ENCODE data around the gene ACTR3C. TPM values are rescaled to one million over a fixed set of nuclear protein-coding genes. Genes with fewer than 3 reads are reported as not detected.

Gene ACTR3C
- total and polyA plus RNA-seq, 8 donors = 2.3 to 68.7 (median 9.7) TPM

DNA sequence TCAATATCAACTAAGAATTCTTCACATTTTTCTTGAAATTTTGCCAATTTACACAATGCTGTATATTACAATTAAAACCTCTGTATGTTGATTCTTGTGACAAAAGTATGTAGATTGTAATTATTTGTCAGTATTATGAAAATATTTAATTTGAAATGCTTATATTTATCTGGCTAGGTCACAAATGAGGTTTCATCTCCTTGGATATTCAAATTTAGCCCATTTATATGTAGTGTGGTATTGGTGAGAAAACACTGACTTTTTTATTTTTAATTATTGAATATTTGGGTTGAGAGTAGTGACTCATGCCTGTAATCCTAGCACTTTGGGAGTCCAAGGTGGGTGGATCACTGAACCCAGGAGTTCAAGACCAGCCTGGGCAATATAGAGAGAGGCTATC lies 21.0 kb upstream of the ACTR3C start:
- TF ChIP-seq POLR2A (IDR thresholded peaks at IDR 0.05) (no peak), CTCF (IDR thresholded peaks at IDR 0.05) (no peak), EP300 (IDR thresholded peaks at IDR 0.05) (no peak), POLR2AphosphoS5 (IDR thresholded peaks at IDR 0.05) (no peak)
- intact Hi-C loops (cut with DNase I; ENCODE audit: low total_unique reads) = no loop called here
- Histone ChIP-seq H3K9me3 (peaks cover 0 to 7% (median 0%) of the 10 kb centered on the region in 4 donors), H3K4me3 (no peak overlapping the region), H3K4me1 (peaks cover 20 to 32% (median 29%) of the 10 kb centered on the region in 4 donors), H3K27ac (no peak overlapping the region), H3K27me3 (peaks cover 0 to 24% (median 13%) of the 10 kb centered on the region in 3 donors), H3K36me3 (no peaks in the 10 kb centered on the region)
- DNase-seq = no peak

DNA sequence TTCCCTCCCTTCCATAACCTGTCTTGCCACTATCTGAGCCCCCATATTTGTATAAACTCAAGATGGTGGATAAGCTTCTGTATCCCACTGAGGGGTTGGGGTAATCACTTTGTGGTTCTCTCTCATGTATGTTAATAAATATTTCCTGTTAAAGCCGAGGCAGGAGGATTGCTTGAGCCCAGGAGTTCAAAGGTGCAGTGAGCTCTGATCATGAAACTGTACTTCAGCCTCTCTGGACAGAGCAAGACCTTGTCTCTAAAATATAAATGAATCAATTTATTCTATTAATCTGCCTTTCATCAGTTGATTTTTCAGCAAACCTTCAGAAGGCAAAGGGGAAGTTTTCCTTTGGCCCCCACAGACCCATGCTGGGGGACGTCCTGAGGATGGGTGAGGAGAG lies 19.9 kb upstream of the ACTR3C start:
- Histone ChIP-seq H3K9me3 (peaks cover 0 to 7% (median 0%) of the 10 kb centered on the region in 4 donors), H3K27me3 (peaks cover 0 to 24% (median 13%) of the 10 kb centered on the region in 3 donors), H3K36me3 (peaks cover 0 to 3% (median 0%) of the 10 kb centered on the region in 4 donors), H3K27ac (no peak overlapping the region), H3K4me3 (no peak overlapping the region), H3K4me1 (peaks cover 22 to 42% (median 39%) of the 10 kb centered on the region in 4 donors)
- DNase-seq = no peak
- TF ChIP-seq POLR2A (IDR thresholded peaks at IDR 0.05) (no peak), EP300 (IDR thresholded peaks at IDR 0.05) (no peak)
- WGBS, 5 donors = 70 to 84% (median 81%) methylated on average over 2 of the region's 2 CpGs
- intact Hi-C loops (cut with DNase I; ENCODE audit: low total_unique reads) = no loop called here

GRCh38 chr7:150342121-150342408 lies 18.7 kb upstream of the ACTR3C start:
- Histone ChIP-seq H3K27ac (peak overlapping the region in 4 of 5 donors; percentile 80 to 88 (median 86)), H3K4me3 (peak overlapping the region in 2 of 4 donors; percentile 57), H3K36me3 (peaks cover 0 to 14% (median 10%) of the 10 kb centered on the region in 4 donors), H3K27me3 (peaks cover 0 to 24% (median 13%) of the 10 kb centered on the region in 3 donors), H3K4me1 (peaks cover 22 to 54% (median 45%) of the 10 kb centered on the region in 4 donors), H3K9me3 (peaks cover 0 to 7% (median 0%) of the 10 kb centered on the region in 4 donors)
- no peak for DNase-seq
- 86 to 90% (median 89%) methylated on average over 9 of the region's 9 CpGs for WGBS, 5 donors
- TF ChIP-seq CTCF (IDR thresholded peaks at IDR 0.05) (no peak), POLR2AphosphoS5 (IDR thresholded peaks at IDR 0.05) (no peak), EP300 (IDR thresholded peaks at IDR 0.05) (no peak), POLR2A (IDR thresholded peaks at IDR 0.05) (no peak)
- intact Hi-C loops (cut with DNase I; ENCODE audit: low total_unique reads) = no loop called here

GRCh38 chr7:150341263-150342120 lies 18.1 kb upstream of the ACTR3C start, which contains the start of gene RARRES2:
RARRES2 (minus strand) TSS chr7:150341629; CDS start chr7:150340609, 1,020 bp downstream.
- H3K4me3 ChIP-seq = peak within 1 kb of the TSS; percentile 57 to 60 (median 58)
- TF ChIP-seq POLR2A (IDR thresholded peaks at IDR 0.05) = no peak
- peak in 1 of 3 donors; percentile 9 for TF ChIP-seq POLR2AphosphoS5 (IDR thresholded peaks at IDR 0.05)
- peaks cover 0 to 7% (median 0%) of the 10 kb centered on the region in 4 donors for H3K9me3 ChIP-seq
- 10 to 15% (median 12%) methylated on average over 39 to 49 of the region's 49 CpGs for WGBS, 5 donors
- H3K4me1 ChIP-seq = peaks cover 22 to 60% (median 48%) of the 10 kb centered on the region in 4 donors
- peak; percentile 51 to 84 for DNase-seq
- H3K27ac ChIP-seq = peak within 1 kb of the TSS; percentile 50 to 88 (median 86)
- intact Hi-C loops (cut with DNase I; ENCODE audit: low total_unique reads) = no loop called here
- peaks cover 0 to 24% (median 13%) of the 10 kb centered on the region in 3 donors for H3K27me3 ChIP-seq
- peaks cover 0 to 17% (median 14%) of the 10 kb centered on the region in 4 donors for H3K36me3 ChIP-seq

DNA sequence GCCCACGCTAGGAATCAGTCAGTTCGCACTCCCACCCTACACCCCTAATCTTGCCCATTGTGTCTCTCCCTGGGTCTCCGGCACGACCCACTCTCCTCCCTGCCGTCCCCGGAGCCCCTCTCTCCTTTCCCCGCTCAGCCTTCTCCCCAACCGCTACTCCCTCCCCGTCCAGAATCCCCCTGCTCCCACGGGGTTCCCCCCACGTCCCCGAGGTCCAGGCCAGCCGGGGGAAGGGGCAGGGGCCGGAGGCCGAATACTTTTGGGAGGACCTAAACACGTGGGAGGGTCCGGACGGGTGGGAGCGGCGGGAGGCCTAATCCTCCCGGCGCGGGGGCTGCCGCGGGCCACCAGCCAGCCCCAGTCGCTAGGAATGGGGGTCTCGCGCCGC lies 17.5 kb upstream of the ACTR3C start:
- H3K36me3 ChIP-seq = peaks cover 0 to 17% (median 14%) of the 10 kb centered on the region in 4 donors
- intact Hi-C loops (cut with DNase I; ENCODE audit: low total_unique reads) = no loop called here
- H3K4me3 ChIP-seq = peak overlapping the region; percentile 57 to 60 (median 58)
- TF ChIP-seq CTCF (IDR thresholded peaks at IDR 0.05) = no peak
- no peak for TF ChIP-seq POLR2AphosphoS5 (IDR thresholded peaks at IDR 0.05)
- TF ChIP-seq POLR2A (IDR thresholded peaks at IDR 0.05) = no peak
- no peak for TF ChIP-seq EP300 (IDR thresholded peaks at IDR 0.05)
- peaks cover 0 to 7% (median 0%) of the 10 kb centered on the region in 4 donors for H3K9me3 ChIP-seq
- peaks cover 27 to 66% (median 51%) of the 10 kb centered on the region in 4 donors for H3K4me1 ChIP-seq
- DNase-seq = no peak
- H3K27ac ChIP-seq = peak overlapping the region; percentile 13 to 88 (median 86)
- WGBS, 5 donors = 8 to 17% (median 14%) methylated on average over 23 to 29 of the region's 29 CpGs
- H3K27me3 ChIP-seq = peaks cover 0 to 24% (median 13%) of the 10 kb centered on the region in 3 donors

All from stomach (tissue), 9 donors.